IMR-90 (cell line): ENCODE results near the gene LRRC8B.

Experiments
- BHLHE40 ChIP-seq: fragments of 150-350 bp; IDR thresholded peaks from 2 replicates; pipeline ENCODE4 v1.6.1; 2016; ENCODE audit warnings: mild to moderate bottlenecking, low read depth, low read length
- CEBPB ChIP-seq: IDR thresholded peaks from 2 replicates; pipeline ENCODE4 v1.6.1; 2012; ENCODE audit warnings: low read depth, low read length, improper control_type of control experiment
- CTCF ChIP-seq: conservative IDR thresholded peaks from 2 replicates; pipeline ENCODE4 v1.5.1; 2012; ENCODE audit warnings: mild to moderate bottlenecking, low read depth, low read length, improper control_type of control experiment
- ELK1 ChIP-seq: fragments of 150-350 bp; IDR thresholded peaks from 2 replicates; pipeline ENCODE4 v1.6.1; 2016; ENCODE audit warnings: low read depth, mild to moderate bottlenecking, low read length, moderate library complexity, borderline replicate concordance
- MAFK ChIP-seq: IDR thresholded peaks from 2 replicates; pipeline ENCODE4 v1.6.1; 2012; ENCODE audit warnings: low read depth, low read length, improper control_type of control experiment
- MAZ ChIP-seq: IDR thresholded peaks from 2 replicates; pipeline ENCODE4 v1.6.1; 2012; ENCODE audit warnings: low read depth, mild to moderate bottlenecking, low read length, improper control_type of control experiment, moderate library complexity, borderline replicate concordance
- MXI1 ChIP-seq: IDR thresholded peaks from 2 replicates; pipeline ENCODE4 v1.6.1; 2012; ENCODE audit warnings: low read depth, mild to moderate bottlenecking, low read length, moderate library complexity, borderline replicate concordance
- NFE2L2 ChIP-seq: fragments of 150-350 bp; IDR thresholded peaks from 2 replicates; pipeline ENCODE4 v1.6.1; 2016; ENCODE audit warnings: low read depth, mild to moderate bottlenecking, low read length
- POLR2A ChIP-seq: IDR thresholded peaks from 2 replicates; pipeline ENCODE4 v1.6.1; 2012; ENCODE audit warnings: mild to moderate bottlenecking, low read depth, low read length
- RAD21 ChIP-seq: IDR thresholded peaks from 2 replicates; pipeline ENCODE4 v1.6.1; 2012; ENCODE audit warnings: low read length, improper control_type of control experiment
- RCOR1 ChIP-seq: IDR thresholded peaks from 2 replicates; pipeline ENCODE4 v1.6.1; 2012; ENCODE audit warnings: mild to moderate bottlenecking, low read length, improper control_type of control experiment; ENCODE audit not compliant: insufficient replicate concordance
- SMC3 ChIP-seq: fragments of 150-350 bp; IDR thresholded peaks from 2 replicates; pipeline ENCODE4 v1.6.1; 2016; ENCODE audit warnings: low read depth, mild to moderate bottlenecking, antibody characterized with exemption, low read length, moderate library complexity
- TF ChIP-seq, protein P1 (sequence below): fragments of 150-350 bp; IDR thresholded peaks from 2 replicates; pipeline ENCODE4 v1.6.1; 2017; ENCODE audit warnings: mild to moderate bottlenecking, antibody characterized with exemption, low read length, low read depth

- no peak for TF ChIP-seq ELK1
- peak; percentile 28; the same call in 1 of the 2 replicates for TF ChIP-seq POLR2A
- TF ChIP-seq, protein P1, sequence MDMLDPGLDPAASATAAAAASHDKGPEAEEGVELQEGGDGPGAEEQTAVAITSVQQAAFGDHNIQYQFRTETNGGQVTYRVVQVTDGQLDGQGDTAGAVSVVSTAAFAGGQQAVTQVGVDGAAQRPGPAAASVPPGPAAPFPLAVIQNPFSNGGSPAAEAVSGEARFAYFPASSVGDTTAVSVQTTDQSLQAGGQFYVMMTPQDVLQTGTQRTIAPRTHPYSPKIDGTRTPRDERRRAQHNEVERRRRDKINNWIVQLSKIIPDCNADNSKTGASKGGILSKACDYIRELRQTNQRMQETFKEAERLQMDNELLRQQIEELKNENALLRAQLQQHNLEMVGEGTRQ: no peak
- TF ChIP-seq CTCF: no peak
- TF ChIP-seq RCOR1: no peak
- TF ChIP-seq RAD21: no peak
- no peak for TF ChIP-seq BHLHE40
- no peak for TF ChIP-seq MAFK
- no peak for TF ChIP-seq CEBPB
- TF ChIP-seq MXI1: no peak
- no peak for TF ChIP-seq SMC3
- TF ChIP-seq NFE2L2: no peak
- no peak for TF ChIP-seq MAZ
Measured at GRCh38 chr1:89635825-89636815, 111.5 kb downstream of the LRRC8B start.
